A673 (cell line): ENCODE data around the gene EXT2.

Experiments
- CTCF ChIP-seq: fragments of 300-800, 200-600 bp; sonication (generic); conservative IDR thresholded peaks from 2 replicates; pipeline ENCODE4 v1.5.1; 2017; ENCODE audit warnings: low read depth, mild to moderate bottlenecking, antibody characterized with exemption, low read length, moderate library complexity, mixed read lengths
- EZH2 ChIP-seq: fragments of 200-600 bp; sonication (generic); IDR thresholded peaks from 2 replicates; pipeline ENCODE4 v1.6.1; 2017; ENCODE audit warnings: borderline replicate concordance, low read depth, mild to moderate bottlenecking, mixed read lengths, antibody characterized with exemption, low read length; ENCODE audit not compliant: poor library complexity, severe bottlenecking

GRCh38 chr11:44282620-44283019, 187.1 kb downstream of the EXT2 start:
- TF ChIP-seq CTCF, result no peak
- no peak for TF ChIP-seq EZH2
